DOHH2 (cell line): ENCODE data around the gene PTPRT.

Experiments used
- CTCF ChIP-seq: fragments of 200-600 bp; sonication (generic); IDR thresholded peaks from one replicate; pipeline ENCODE4 v1.5.1; 2014; ENCODE audit warnings: antibody characterized with exemption, mild to moderate bottlenecking, low read depth, low read length; ENCODE audit not compliant: poor library complexity, severe bottlenecking
- EZH2phosphoT487 ChIP-seq: fragments of 200-600 bp; sonication (generic); IDR thresholded peaks from 2 replicates; pipeline ENCODE4 v1.6.1; 2017; ENCODE audit warnings: borderline replicate concordance, mild to moderate bottlenecking, antibody characterized with exemption, low read length, moderate library complexity, mixed read lengths

DNA sequence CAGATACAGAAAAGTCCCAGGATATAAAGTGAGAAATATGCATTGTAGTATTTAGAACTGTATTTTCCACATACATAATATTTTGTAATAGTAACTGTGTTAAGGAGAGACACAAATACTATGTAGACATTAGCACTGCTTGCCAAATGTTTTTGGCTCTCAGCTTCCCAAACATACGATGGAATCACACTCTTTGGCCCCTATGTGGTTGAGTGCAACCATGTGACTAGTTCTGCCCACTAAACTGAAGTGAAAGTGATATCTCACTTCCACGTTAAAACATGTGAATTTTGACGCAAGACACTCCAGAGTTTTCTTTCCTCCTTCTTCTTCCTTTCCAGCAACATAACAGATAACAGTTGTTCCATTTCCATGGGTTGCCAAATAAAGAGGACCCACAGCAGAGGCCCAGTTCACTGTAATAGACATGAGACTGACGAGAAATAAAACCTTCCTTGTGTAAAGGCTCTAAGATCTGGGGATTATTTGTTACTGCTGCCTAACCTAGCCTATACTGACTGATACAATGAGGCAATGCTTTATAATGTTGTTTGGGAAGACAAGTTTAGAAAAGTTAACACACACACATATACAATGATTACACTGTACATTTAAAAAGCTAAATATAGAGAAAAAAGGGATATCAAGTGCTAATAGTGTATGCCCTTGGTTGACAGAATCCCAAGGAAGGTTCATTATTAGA lies 97.2 kb downstream of the PTPRT start:
- TF ChIP-seq CTCF (no peak), EZH2phosphoT487 (no peak)
